ENCODE measurements around the gene UBTF. TPM values are rescaled to one million over a fixed set of nuclear protein-coding genes. Genes with fewer than 3 reads are reported as not detected.

UBTF gene
- total RNA-seq, 4 donors from 2014 or later: 65.7 to 71.9 (median 69.3) TPM

GRCh38 chr17:44164476-44164875 lies 55.0 kb downstream of the UBTF start:
- no peaks in the 10 kb centered on the region for H3K27me3 ChIP-seq
- peaks cover 0 to 9% (median 1%) of the 10 kb centered on the region in 4 donors for H3K4me1 ChIP-seq
- no peak for DNase-seq (ENCODE audit: low spot score in 2 of 2)
- WGBS, 2 donors: 87 to 88% methylated on average over 1 of the region's 1 CpG
- no peak overlapping the region for H3K4me3 ChIP-seq
- TF ChIP-seq EP300 (IDR thresholded peaks at IDR 0.05) (no peak), CTCF (IDR thresholded peaks at IDR 0.05) (no peak), POLR2A (IDR thresholded peaks at IDR 0.05) (no peak)
- no peak overlapping the region for H3K27ac ChIP-seq
- no peaks in the 10 kb centered on the region for H3K36me3 ChIP-seq
- no peaks in the 10 kb centered on the region for H3K9me3 ChIP-seq

- WGBS, 2 donors: 85 to 89% methylated on average over 15 of the region's 15 CpGs
- DNase-seq (ENCODE audit: low spot score in 2 of 2): no peak
- no peak for TF ChIP-seq CTCF (IDR thresholded peaks at IDR 0.05)
- no peak for TF ChIP-seq POLR2A (IDR thresholded peaks at IDR 0.05)
- TF ChIP-seq EP300 (IDR thresholded peaks at IDR 0.05): no peak
These were observed 59.8 kb downstream of the UBTF start for GRCh38 chr17:44159519-44160210.

GRCh38 chr17:44155488-44155887 lies 64.0 kb downstream of the UBTF start:
- Histone ChIP-seq H3K9me3 (no peaks in the 10 kb centered on the region), H3K4me1 (no peaks in the 10 kb centered on the region), H3K27me3 (no peaks in the 10 kb centered on the region), H3K4me3 (no peak overlapping the region), H3K27ac (no peak overlapping the region), H3K36me3 (no peaks in the 10 kb centered on the region)
- WGBS, 2 donors: 87 to 90% methylated on average over 2 of the region's 2 CpGs
- DNase-seq (ENCODE audit: low spot score in 2 of 2): no peak
- TF ChIP-seq POLR2A (IDR thresholded peaks at IDR 0.05): no peak
- TF ChIP-seq CTCF (IDR thresholded peaks at IDR 0.05): no peak
- TF ChIP-seq EP300 (IDR thresholded peaks at IDR 0.05): no peak

More at GRCh38 chr17:44159519-44160210, 59.8 kb downstream of the UBTF start:
- no peaks in the 10 kb centered on the region for H3K27me3 ChIP-seq
- H3K4me3 ChIP-seq: no peak overlapping the region
- H3K36me3 ChIP-seq: no peaks in the 10 kb centered on the region
- no peaks in the 10 kb centered on the region for H3K9me3 ChIP-seq
- H3K27ac ChIP-seq: no peak overlapping the region
- no peaks in the 10 kb centered on the region for H3K4me1 ChIP-seq

Small RNAs within 50 kb of the gene (small RNA-seq; reads per million reads assigned to genes)
- gene MIR6782: not detected

Other genes with a start within 250 kb of the UBTF start
- gene NAGS, start 215.1 kb downstream of the UBTF start, total RNA-seq: 1 to 10 TPM in 3 of 4 donors, under 1 TPM in 1; 0.84 to 7.2 (median 1.8) TPM
- 10 to 100 TPM; 28.6 to 41.2 (median 34.5) TPM for gene TMEM101, start 204.7 kb downstream of the UBTF start, total RNA-seq
- 10 to 100 TPM; 18.2 to 37.2 (median 23.9) TPM for gene LSM12, start 153.0 kb downstream of the UBTF start, total RNA-seq
- 10 to 100 TPM; 24.9 to 68.7 (median 36.2) TPM for gene G6PC3, start 148.9 kb downstream of the UBTF start, total RNA-seq
- gene HDAC5, start 96.0 kb downstream of the UBTF start, total RNA-seq: 100 to 1,000 TPM in 3 of 4 donors, 10 to 100 TPM in 1; 99.8 to 201 (median 125) TPM
- gene HROB, start 77.7 kb downstream of the UBTF start, total RNA-seq: 1 to 10 TPM; 1.5 to 2.7 (median 2.1) TPM
- gene ASB16, start 49.0 kb downstream of the UBTF start, total RNA-seq: 1 to 10 TPM in 1 of 4 donors, not detected in 3; 2.7 TPM
- 10 to 100 TPM; 28.6 to 41.2 (median 35.6) TPM for gene TMUB2, start 32.7 kb downstream of the UBTF start, total RNA-seq
- 10 to 100 TPM; 40.9 to 60.4 (median 52.7) TPM for gene ATXN7L3, start 19.8 kb downstream of the UBTF start, total RNA-seq
- gene SLC4A1, start 48.5 kb upstream of the UBTF start, total RNA-seq: under 1 TPM in 1 of 4 donors, not detected in 3; 0.21 TPM
- not detected for gene RUNDC3A, start 88.9 kb upstream of the UBTF start, total RNA-seq
- gene SLC25A39, start 105.1 kb upstream of the UBTF start, total RNA-seq: 10 to 100 TPM; 51.3 to 99.0 (median 70.9) TPM
- 100 to 1,000 TPM; 159 to 223 (median 188) TPM for gene GRN, start 125.6 kb upstream of the UBTF start, total RNA-seq
- 1 to 10 TPM; 1.0 to 8.1 (median 5.2) TPM for gene FAM171A2, start 144.2 kb upstream of the UBTF start, total RNA-seq
- 1 to 10 TPM; 1.5 to 3.0 (median 2.8) TPM for gene ITGA2B, start 170.0 kb upstream of the UBTF start, total RNA-seq